T-helper 1 cell treated with Interleukin-12 subunit alpha and Interleukin-12 subunit beta and Interleukin-4 antibody, amounts not matched to agents 30 μg/mL and 1 μg/mL, for 36 hours (primary cell): ENCODE measurements around the gene CTNNBL1.

Source experiments
- H3K27ac Mint-ChIP-seq: one replicate; pipeline ENCODE4 v1.8.0; 2021; ENCODE audit warnings: mild to moderate bottlenecking, mixed read lengths
- H3K27me3 Mint-ChIP-seq: one replicate; pipeline ENCODE4 v1.8.0; 2021; ENCODE audit warnings: low read depth, mixed read lengths
- H3K36me3 Mint-ChIP-seq: one replicate; pipeline ENCODE4 v1.8.0; 2021; ENCODE audit warnings: low read depth, mixed read lengths
- H3K4me1 Mint-ChIP-seq: one replicate; pipeline ENCODE4 v1.8.0; 2021; ENCODE audit warnings: low read depth, mixed read lengths
- H3K4me3 Mint-ChIP-seq: one replicate; pipeline ENCODE4 v1.8.0; 2021; ENCODE audit warnings: mild to moderate bottlenecking, moderate library complexity, mixed read lengths
- H3K9me3 Mint-ChIP-seq: one replicate; pipeline ENCODE4 v1.8.0; 2021; ENCODE audit warnings: mixed read lengths

The CTNNBL1 gene

DNA sequence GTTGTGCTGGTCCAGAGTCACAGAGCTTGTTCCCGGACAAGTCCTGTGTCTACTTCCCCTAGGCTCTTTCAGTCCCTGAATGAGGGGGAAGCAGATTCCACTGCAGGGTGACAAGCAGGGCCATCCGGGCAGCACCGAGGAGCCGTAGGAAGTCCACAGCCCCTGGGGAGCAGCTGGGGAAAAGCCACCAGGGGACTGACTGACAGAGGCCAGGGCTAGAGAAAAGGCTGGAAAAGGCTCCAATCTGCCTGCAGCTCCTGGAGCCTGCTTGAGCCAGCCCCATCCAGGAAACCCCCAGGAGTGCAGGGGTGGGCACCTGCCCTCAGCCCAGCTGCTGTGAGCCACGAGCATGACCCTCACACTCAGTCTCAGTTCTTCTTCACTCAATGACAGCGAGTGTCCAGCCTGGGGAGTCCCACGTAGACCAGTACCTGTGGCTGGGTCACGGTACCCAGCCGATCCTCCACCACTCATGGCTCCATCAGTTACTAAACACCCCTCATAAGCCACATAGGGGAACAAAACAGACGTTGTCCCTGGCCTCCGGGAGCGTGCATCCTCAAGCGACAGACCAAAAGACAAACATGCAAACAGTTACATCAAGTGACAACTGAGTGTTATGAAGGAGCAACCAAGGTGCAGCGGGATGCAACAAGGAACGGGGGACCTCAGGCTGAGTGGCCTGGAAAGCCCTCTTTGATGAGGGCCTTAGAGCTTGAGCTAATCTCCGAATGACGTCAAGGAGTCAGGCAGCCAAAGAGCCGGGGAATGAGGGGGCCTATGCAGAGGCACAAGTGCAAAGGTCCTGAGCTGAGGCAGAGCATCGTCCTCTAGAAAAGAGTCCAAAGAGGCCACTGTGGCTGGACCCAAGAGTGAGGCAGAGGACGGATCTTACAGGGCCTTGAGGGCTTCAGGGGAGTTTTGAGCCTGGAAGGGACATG is 184.3 kb downstream of the CTNNBL1 start:
- H3K27me3 Mint-ChIP-seq, result peaks cover 4% of the 10 kb centered on the region
- no peaks in the 10 kb centered on the region for H3K4me1 Mint-ChIP-seq
- H3K9me3 Mint-ChIP-seq, result no peaks in the 10 kb centered on the region
- H3K36me3 Mint-ChIP-seq, result no peaks in the 10 kb centered on the region
- H3K27ac Mint-ChIP-seq, result no peak overlapping the region
- H3K4me3 Mint-ChIP-seq, result no peak overlapping the region

DNA sequence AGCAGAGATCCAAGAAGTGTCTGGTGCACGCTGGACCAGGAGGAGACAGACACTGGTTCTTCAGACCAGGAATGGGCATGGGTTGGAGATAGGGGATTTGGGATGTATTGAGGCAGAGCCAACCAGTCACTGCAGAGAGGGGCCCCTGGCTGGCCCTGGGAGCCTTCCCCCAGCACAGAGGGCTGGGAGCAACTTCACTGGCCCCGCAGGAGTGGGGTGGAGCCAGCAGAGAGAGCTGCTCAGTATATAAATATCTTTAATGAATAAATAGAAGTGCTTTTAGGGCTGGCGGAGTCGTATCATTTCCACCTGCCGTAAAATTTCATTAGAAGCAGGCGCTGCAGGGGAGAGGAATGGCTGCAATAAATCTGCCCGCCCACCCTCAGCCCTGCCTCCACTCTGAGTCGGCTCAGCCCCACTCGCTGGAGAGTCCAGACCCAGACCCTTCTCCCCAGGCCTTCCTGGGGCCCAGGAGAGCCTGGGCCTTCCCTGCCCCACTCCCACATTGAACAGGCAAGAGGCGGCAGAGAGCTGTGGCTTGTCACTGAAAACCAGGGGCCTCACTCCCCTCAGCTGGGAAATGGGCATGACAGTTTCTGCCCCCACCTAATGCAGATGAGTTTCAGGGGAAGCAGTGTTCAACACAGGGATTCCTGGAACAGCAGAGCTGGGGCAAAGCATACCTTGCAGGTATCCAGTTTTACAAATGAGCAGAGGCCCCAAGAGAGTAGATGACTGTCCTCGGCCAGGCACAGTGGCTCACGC is 185.2 kb downstream of the CTNNBL1 start:
- Mint-ChIP-seq H3K27ac (no peak overlapping the region), H3K4me1 (no peaks in the 10 kb centered on the region), H3K4me3 (no peak overlapping the region), H3K27me3 (peaks cover 4% of the 10 kb centered on the region), H3K9me3 (no peaks in the 10 kb centered on the region), H3K36me3 (no peaks in the 10 kb centered on the region)

DNA sequence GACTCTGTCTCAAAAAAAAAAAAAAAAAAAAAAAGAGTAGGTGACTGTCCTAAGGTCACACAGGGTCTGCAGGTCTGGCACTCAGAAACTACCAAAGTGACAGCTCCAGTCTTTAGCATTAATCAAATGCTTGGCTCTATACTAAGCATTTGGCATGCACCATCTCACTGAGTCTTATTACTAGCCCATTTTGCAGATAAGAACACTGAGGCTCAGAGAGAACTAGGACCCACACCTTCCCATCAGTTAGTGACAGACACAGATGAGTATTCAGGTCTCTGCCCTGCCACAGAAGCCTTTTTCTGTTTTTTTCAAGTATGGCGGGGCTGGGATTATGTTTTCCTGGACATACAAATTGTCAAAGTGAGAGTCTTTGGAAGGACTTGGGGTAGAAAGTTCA is 186.0 kb downstream of the CTNNBL1 start:
- peaks cover 4% of the 10 kb centered on the region for H3K27me3 Mint-ChIP-seq

DNA sequence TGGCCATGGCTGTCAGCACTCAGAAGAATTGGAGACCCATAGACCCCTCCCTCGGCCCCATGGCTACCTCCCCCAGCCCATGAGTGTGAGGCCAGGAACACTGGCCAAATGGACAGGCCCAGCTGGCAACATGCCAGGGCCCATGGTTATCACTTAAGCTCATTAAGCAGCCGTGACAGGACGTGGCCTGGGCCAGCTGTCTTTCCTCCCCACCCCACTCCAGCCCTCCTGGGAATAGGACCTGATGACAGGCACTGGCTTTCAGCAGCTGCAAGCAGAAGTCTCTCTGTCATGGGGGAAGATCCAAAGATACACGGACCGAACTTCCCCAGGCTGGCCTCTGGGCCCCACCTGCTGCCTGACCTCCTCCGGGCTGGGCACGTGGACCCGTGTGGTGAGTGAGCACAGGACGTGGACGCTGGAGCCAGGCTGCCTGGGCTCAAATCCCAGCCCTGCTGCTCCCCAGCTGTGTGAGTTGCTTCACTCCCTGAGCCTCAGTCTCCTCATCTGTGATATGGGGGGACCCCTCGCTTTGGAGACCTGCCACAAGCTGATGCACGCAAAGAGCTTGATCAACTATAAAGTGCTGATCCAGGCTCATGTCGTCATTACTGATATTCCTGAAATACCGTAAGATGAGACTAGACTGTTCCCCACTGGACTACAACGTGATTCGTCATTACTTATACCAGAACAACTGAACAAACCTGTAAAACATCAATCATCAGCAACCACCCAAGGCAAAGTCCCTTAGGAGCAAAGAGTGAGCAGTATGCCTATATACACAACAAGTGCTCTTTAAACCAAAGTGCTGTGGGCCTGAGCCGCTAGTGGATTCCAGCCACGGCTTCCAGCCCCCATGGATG is 187.1 kb downstream of the CTNNBL1 start:
- H3K27ac Mint-ChIP-seq, result no peak overlapping the region

More for the DNA sequence above, 186.0 kb downstream of the CTNNBL1 start:
- no peaks in the 10 kb centered on the region for H3K9me3 Mint-ChIP-seq
- no peaks in the 10 kb centered on the region for H3K36me3 Mint-ChIP-seq
- no peak overlapping the region for H3K4me3 Mint-ChIP-seq
- no peak overlapping the region for H3K27ac Mint-ChIP-seq
- H3K4me1 Mint-ChIP-seq, result no peaks in the 10 kb centered on the region

DNA sequence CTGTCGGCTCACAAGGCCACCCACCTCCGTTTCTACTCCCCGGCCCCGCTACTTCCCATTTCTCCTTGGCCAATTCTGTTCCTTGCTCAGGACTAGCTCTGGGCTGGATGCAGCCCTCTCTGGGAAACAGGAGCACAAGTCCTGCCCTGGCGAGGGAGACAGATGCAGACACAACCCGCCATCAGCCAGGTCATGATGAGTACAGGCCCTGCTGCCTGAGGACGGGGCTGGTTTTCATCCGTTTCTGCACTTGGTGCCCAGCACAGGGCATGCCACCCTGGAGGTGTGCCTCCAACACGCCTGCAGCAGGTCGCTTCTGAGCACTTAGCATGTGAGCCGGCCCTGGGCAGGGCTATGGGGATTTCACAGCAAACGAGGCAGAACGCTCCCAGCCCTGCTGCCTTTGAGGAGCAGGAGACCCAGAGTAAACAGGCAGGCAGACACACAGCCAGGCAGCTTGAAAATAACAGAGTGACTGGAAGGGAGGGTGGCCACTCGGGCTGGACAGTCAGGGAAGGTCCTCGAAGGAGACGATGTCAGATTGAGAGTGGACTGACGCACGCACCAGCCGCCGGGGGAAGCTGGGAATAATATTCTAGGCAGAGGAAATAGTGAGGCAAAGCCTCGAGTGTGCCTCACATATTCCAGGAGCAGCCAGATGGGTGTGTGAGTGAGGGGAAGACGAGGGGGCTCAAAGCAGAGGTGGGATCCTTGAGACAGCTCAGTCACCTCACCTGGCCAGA is 187.9 kb downstream of the CTNNBL1 start:
- Mint-ChIP-seq H3K27ac (no peak overlapping the region), H3K9me3 (no peaks in the 10 kb centered on the region), H3K36me3 (no peaks in the 10 kb centered on the region), H3K27me3 (peaks cover 4% of the 10 kb centered on the region), H3K4me1 (no peaks in the 10 kb centered on the region), H3K4me3 (no peak overlapping the region)

More for the DNA sequence above, 187.1 kb downstream of the CTNNBL1 start:
- H3K36me3 Mint-ChIP-seq, result no peaks in the 10 kb centered on the region
- no peaks in the 10 kb centered on the region for H3K9me3 Mint-ChIP-seq
- H3K4me1 Mint-ChIP-seq, result no peaks in the 10 kb centered on the region
- H3K27me3 Mint-ChIP-seq, result peaks cover 4% of the 10 kb centered on the region
- no peak overlapping the region for H3K4me3 Mint-ChIP-seq

DNA sequence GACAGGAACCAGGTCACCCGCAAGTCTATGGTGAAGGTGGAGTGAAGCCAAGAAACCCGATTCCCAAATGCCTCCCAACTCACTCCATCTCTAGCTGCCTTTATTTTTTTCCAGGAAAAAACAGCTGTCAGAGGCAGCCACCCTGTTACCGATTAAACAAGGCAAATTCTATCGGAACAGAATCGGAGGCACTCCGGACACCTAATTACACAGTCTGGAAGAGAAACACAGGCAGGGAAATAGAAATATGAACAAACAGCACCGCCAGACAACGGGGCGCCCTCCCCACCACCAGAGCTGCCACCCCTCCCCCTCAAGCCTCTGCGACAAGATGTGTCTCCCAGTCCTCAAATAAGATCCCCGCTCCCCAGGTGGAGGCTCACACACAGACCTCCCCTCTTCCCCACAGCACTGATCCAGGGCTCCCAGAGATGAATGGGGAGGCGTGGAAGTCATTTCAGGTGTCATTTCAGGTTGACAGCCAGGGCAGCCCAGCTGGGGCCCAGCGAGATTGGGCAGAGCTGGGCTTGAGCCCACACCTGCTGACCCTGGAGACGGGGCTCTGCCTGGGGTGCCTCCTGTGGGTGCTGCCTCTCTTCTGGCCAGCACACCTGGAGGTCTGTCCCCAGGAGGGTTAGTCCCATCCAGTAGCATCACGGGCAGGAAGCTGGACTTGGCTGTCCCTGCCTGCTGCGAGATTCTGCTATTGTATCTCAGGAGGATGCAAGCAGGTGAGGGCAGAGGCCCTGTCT is 189.3 kb downstream of the CTNNBL1 start:
- Mint-ChIP-seq H3K4me3 (no peak overlapping the region), H3K9me3 (no peaks in the 10 kb centered on the region), H3K27me3 (peaks cover 4% of the 10 kb centered on the region), H3K36me3 (no peaks in the 10 kb centered on the region), H3K27ac (no peak overlapping the region), H3K4me1 (no peaks in the 10 kb centered on the region)

DNA sequence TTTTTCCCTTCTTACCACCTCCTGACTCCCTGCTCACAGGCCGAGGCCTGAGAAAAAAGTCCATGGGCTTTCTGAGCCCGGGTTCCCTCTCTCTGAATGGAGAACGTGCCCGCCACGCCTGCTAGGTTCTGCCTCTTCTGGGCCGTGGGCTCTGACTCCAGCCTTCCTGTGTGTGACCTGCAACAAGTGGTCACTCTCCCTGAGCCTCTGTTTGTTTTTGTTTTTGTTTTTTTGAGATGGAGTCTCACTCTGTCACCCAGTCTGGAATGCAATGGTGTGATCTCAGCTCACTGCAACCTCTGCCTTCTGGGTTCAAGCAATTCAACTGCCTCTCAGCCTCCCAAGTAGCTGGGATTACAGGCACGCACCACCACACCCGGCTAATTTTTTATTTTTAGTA is 191.2 kb downstream of the CTNNBL1 start:
- Mint-ChIP-seq H3K9me3 (no peaks in the 10 kb centered on the region), H3K4me3 (no peak overlapping the region), H3K36me3 (no peaks in the 10 kb centered on the region), H3K4me1 (no peaks in the 10 kb centered on the region), H3K27me3 (peaks cover 4% of the 10 kb centered on the region), H3K27ac (no peak overlapping the region)

DNA sequence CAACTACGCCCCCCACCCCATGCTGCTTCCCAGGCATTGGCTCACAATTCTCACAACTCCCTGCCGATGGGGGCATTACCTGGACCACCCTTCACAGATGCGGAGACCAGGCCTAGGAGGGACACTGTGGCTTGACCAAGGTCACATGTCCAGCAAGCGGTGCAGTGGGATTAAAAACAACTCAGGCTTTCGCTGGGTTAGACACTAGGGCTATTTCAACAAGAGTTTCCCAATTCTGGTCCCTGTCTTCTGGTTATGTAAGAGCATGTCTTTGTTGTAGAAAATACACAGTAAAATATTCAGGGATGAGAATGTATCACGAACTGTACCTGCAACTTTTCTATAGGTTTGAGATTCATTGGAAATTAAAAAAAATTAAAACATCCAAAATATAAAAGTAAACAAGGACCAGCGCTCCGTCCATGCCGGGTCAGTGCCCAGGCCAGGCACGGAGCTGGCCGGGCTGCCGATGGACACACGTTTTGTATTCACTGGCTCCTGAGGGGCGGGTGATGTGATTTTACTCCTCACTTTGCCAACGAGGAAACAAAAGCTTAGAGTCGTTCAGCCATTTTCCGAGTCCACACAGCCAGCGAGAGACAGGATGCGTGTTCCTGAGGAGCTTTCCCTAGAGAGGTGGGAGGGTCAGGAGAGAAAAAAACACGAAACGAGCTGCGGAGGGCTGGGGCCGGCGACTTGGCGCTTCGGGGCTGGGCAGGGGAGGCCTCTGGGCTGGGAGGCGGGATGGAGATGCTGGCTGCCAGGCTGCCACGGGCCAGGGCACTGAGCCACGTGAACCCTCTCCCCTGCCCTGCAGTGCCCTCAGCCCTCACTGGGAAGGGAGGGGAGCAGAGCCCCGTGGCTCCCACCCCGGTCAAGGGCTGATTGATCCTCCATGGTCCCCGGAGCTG is 192.0 kb downstream of the CTNNBL1 start:
- no peak overlapping the region for H3K4me3 Mint-ChIP-seq
- H3K27ac Mint-ChIP-seq, result no peak overlapping the region
- no peaks in the 10 kb centered on the region for H3K9me3 Mint-ChIP-seq
- H3K27me3 Mint-ChIP-seq, result peaks cover 4% of the 10 kb centered on the region
- no peaks in the 10 kb centered on the region for H3K4me1 Mint-ChIP-seq
- H3K36me3 Mint-ChIP-seq, result no peaks in the 10 kb centered on the region

DNA sequence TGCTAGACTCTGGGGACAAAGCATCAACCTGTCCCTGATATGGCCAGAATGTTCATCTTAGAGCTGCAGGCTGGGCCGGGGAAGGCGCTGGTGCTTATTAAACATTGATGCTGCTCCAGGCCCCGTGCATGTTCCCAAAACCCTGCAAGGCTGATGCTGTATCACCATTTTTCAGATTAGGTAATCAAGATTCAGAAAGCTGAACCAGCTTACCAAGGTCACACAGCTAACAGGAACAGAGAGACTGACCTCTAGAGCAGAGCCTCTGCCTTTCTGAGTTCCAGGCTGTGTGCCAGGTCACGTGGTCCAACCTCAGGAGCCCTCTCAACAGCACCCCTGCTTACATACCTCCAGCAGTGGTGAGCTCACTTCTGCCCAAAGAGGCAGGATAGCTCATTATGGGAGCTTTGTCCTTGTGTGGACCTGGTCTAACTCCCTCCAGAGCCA is 193.0 kb downstream of the CTNNBL1 start:
- no peak overlapping the region for H3K4me3 Mint-ChIP-seq
- H3K27ac Mint-ChIP-seq, result no peak overlapping the region
- H3K36me3 Mint-ChIP-seq, result no peaks in the 10 kb centered on the region
- H3K4me1 Mint-ChIP-seq, result no peaks in the 10 kb centered on the region
- peaks cover 4% of the 10 kb centered on the region for H3K27me3 Mint-ChIP-seq
- no peaks in the 10 kb centered on the region for H3K9me3 Mint-ChIP-seq

DNA sequence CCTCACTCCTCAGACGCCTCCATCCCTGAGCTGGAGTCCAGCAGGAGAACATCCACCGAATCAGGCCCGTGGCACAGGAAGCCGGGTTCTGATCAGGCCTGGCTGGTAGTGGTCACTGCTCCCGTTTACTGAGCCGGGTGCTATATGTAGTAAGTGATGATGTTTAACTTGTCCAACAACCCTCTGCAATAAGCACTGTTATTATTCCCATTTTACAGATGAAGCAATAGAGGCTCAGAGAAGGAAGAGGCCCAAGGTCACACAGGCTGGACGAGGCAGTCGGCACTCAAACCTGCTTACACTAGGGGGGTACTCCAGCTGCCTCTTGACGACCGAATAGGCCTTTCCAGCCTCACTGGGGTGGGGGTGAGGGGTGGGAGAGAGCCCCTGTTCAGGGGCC is 194.8 kb downstream of the CTNNBL1 start:
- no peaks in the 10 kb centered on the region for H3K36me3 Mint-ChIP-seq
- no peak overlapping the region for H3K27ac Mint-ChIP-seq
- H3K4me3 Mint-ChIP-seq, result no peak overlapping the region
- H3K27me3 Mint-ChIP-seq, result no peaks in the 10 kb centered on the region
- no peaks in the 10 kb centered on the region for H3K4me1 Mint-ChIP-seq
- no peaks in the 10 kb centered on the region for H3K9me3 Mint-ChIP-seq

DNA sequence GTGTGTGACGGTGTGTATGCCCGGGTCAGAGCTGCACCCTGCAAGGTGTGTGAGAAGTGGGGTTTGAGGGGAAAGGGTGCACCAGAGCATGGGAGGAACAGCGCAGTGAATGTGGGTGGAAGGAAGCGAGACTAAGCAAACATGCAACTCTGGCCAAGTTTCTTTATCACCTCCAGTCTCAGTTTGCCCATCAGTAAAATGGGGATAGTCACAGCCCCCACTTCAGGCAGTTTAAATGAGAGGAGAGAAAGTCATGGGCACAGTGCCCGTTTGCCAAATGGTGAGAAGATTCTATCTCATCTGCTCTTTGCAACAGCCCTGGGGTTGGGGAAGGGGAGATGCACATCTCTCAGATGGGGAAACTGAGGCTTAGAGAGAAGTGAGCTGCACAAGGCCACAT is 196.3 kb downstream of the CTNNBL1 start:
- Mint-ChIP-seq H3K9me3 (no peaks in the 10 kb centered on the region), H3K4me1 (no peaks in the 10 kb centered on the region), H3K36me3 (no peaks in the 10 kb centered on the region), H3K4me3 (no peak overlapping the region), H3K27ac (no peak overlapping the region), H3K27me3 (no peaks in the 10 kb centered on the region)

DNA sequence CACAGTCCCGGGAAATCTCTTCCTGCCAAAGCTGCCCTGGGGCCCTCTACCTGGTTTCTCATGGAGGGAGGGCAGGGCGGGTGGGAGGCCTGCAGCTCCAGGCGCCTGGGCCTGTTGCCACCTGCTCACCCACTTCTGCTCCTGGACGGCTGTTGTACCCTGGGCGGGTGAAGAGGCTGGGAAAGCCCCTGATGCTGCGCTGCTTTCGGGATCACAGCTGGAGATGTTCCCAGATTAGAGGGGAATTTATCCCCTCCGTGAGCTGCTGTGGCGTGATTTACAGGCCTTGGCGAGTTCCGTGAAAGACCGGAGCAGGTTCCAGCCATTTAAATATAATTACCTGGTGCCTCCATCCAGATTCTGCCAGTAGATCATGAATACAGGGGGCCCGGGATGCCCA is 196.8 kb downstream of the CTNNBL1 start:
- H3K9me3 Mint-ChIP-seq, result no peaks in the 10 kb centered on the region

More for the DNA sequence above, 196.8 kb downstream of the CTNNBL1 start:
- H3K4me3 Mint-ChIP-seq, result no peak overlapping the region
- H3K27ac Mint-ChIP-seq, result no peak overlapping the region
- H3K36me3 Mint-ChIP-seq, result no peaks in the 10 kb centered on the region
- no peaks in the 10 kb centered on the region for H3K27me3 Mint-ChIP-seq
- H3K4me1 Mint-ChIP-seq, result no peaks in the 10 kb centered on the region
